ENCODE data around the gene MICAL2.

The MICAL2 gene

DNA sequence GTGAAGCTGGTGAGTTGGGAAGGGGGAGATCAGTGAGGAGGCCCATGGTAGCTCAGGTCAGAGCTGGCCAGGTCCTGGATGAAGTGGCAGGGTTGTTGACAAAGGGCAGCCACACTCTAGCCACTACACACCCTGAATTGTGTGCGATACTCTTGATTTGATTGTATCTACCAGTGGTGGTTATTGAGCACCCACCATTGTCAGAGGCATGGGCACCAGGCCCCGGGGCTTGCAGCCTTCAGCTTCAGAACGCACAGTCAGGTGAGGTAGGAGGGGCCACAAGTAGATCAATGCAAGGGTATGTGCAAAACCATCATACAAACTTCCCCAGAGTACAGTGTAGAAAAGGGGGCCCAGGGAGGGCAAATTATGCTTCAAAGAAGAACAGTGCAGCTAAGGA, 38.1 kb downstream of the MICAL2 start:
- in situ Hi-C loops (cut with MboI; ENCODE audit: low sequenced_read_pairs) = no loop called here

DNA sequence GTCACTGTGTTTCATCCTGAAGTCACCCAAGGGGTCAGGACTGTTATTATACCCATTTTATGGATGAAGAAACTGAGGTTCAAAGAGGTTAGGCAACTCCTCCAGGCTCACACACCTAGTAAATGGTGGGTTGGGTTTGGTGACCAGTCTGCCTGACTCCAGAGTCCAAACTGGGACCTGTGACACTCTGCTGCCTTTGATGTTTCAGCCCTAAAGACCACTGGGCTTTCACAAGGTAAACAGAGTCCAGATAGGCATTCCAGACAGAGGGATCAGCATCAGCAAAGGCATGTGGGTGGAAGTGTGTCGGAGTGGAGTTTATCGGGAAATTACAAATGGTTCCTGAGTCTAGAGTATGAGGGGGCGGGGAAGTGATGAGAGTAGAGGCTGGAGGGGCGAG, 38.5 kb downstream of the MICAL2 start:
- in situ Hi-C loops (cut with MboI; ENCODE audit: low sequenced_read_pairs) = no loop called here

DNA sequence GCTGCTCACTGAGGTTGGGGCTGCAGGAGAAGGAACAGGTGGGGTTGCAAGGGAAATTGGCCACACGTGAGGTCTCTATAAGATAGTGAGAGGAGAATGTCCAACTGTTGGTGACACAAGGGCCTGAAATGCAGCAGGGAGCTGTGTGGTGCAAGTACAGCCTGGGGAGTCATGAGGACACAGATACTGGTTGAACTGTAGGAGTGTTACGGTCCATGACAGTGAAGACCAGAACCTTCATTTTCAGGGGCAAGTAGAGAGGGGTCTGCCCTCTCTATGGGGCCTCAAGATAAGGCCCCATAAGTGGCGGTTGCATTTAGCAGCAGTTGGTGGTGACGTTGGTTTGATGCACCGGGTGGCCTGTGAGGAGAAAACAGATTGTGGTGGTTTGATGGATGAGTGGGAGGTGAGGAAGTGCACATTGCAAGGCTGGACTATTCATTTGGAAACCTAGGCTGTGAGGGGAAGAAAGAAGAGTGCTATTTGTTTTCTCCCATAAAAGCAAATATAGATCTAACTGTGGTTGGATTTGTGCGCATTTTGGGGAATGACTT, 39.4 kb downstream of the MICAL2 start:
- in situ Hi-C loops (cut with MboI; ENCODE audit: low sequenced_read_pairs) = no loop called here

DNA sequence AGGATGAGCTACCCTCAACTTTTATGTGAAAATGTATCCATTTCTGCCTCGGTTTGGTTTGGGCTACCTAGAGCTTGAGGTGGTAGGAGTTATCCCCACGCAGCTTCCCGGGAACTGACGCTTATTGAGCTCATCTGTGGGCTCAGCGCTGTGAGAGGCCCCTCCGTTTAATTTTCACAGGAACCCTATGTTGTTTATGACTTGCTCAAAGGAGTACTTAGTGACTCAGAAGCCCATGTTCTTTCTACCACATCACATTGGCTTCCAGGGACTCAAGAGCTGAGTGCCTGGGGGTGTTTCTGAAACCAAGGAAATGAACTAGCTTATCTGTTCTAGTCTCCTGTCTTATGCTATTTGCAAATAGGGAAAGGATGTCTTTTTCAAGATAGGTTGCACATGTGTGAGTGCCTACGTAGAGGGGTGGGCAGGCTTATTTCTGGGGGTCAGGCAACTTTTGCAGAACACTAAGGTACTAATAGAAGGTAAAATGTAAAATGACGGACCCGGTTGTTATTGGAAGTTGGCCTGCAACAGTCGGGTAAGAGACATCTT, 40.5 kb downstream of the MICAL2 start:
- in situ Hi-C loops (cut with MboI; ENCODE audit: low sequenced_read_pairs) = no loop called here

DNA sequence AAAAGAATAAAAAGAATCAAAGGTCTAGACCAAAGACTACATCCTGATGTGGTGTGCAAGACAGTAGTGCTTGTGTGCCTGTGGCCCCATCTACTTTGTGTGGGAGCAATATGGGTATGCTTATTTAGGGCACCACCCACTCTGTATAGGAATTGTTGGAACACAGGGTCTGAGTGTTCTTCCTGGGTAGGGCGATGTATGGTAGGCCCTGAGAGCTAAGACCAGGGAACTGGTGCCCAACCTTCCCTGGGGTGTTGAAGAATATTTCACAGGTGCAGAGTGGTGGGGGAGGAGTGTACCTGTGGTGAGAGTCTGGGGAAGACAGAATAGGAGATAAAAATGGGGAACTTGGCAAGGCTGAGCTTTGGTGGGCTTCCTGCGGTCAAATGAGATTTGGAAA, 41.9 kb downstream of the MICAL2 start:
- in situ Hi-C loops (cut with MboI; ENCODE audit: low sequenced_read_pairs) = no loop called here

DNA sequence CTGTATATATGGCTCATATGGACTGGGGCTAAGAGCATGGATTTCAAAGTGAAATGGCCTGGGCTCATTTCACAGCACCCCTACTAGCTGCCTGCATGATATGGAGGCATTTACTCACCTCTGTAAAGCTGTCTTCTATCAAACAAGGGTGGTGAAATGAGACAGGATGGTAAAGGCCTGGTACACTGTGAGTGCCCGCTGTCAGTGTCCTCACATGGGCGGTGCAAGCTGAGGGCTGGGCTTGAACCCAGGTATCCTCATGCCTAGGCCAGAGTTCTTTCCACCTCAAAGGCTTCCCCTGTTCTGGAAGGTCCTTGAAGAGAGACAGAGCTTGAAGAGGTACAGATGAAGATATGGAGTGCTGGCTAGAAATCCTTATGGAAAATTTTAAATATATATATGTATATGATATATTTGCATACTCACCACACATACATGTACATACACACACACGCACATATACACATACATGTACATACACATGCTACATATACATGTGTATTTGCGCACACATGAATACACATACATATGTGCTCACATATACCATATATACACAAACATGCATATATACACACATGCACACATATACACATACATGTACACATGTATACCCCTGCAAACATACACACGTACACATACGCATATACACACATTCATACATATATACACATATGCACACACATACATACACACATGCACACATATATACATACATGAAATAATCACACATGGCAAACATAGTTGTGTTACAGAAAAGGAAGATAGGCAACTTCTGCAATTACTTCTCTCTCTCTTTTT, 44.7 kb downstream of the MICAL2 start:
- in situ Hi-C loops (cut with MboI; ENCODE audit: low sequenced_read_pairs) = no loop called here

DNA sequence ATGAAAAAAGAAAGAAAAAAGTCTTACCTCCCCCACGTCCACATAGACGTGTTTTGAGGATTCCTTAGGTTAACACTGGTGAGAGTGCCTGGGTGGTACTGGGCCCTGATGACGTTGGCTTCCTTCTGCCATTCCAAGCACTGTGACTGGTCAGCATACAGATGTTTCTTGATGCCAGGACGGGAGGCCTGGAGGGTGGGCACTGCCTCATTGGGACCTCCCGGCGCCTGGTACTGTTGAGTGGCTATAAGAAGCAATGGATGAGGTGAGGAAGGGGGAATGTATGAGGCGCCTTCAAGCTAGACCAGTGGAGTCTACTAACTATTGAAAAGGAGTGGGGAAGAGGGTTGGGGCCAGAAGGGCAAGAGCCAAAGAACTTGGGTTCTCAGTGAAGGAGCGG, 45.3 kb downstream of the MICAL2 start:
- in situ Hi-C loops (cut with MboI; ENCODE audit: low sequenced_read_pairs) = no loop called here

DNA sequence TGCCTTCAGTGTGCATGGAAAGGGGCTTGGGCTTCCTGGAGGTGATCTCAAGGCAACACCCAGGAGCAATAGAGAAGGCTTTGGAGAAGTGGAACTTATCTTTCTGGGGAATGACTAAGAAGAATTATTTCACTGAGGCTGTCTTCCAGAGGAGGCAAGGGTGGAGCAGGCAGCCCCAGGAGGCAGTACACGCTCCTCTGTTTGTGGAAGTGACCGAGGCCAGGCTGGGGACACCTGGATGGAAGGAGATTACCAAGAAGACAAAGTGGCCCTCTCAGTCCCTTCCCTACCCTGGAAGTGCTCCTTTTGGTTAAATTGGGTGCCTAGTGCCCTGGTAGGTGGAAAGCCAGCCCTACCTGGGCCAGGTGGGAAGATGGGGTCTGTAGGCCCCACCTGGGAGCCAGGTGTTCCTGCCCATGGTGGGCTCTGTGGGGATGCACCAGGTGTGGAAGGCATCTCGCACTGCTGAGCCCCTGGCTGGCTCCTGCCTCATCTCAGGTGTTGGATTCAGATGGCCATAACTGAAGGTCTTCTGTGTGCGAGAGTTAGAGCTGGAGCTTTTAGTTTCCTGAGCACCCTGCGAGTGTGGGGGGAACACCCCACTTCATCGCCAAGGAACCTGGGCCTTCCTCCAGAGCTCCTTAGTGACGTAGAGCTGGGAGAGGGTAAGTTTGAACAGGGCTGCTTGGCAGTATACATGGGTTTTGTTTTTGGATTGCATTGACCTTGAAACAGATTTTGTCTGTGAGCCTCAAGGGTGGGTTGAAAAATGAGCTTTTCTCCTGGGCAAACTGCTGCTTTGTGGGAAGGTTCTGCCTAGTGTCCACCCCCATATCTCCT, 46.1 kb downstream of the MICAL2 start:
- in situ Hi-C loops (cut with MboI; ENCODE audit: low sequenced_read_pairs) = no loop called here

DNA sequence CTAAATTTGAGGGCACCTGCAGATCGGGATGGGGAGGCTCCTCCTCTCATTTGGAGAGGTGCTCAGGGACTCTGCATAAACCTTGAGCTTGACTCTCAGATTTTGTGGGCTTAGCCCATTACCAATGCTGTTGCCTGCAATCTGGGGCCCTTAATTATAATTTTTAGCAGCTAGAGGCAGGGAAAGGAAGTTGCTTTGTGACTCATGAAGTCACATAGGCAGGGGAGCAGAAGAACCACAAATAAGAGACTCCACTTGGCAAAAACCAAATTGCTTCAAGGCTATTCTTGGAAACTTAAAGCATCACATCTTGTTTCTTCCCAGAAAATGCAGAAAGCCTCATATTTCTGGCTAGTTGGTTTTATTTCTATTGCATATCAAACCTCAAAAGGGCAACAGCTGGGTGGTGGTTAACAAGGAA, 46.9 kb downstream of the MICAL2 start:
- in situ Hi-C loops (cut with MboI; ENCODE audit: low sequenced_read_pairs) = no loop called here

DNA sequence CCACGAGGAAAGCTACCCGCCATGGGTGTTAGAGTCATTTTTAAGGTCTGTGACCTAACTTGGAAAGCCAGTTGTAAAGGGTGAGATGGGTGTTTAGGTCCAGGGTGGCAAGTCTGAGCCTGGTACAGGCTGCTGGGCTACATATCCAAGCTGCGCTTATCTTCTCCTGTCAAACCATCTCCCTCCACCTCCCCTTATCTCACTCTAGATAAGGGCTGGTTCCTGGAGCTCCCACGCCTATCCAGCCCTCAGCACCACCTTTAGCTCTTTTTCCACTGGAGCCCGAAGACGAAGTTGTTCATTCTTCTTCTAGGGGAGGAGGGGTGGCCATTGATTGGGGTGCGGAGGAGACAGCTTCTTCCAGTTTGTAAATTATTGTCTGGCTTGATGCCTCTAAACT, 48.5 kb downstream of the MICAL2 start:
- in situ Hi-C loops (cut with MboI; ENCODE audit: low sequenced_read_pairs) = no loop called here

DNA sequence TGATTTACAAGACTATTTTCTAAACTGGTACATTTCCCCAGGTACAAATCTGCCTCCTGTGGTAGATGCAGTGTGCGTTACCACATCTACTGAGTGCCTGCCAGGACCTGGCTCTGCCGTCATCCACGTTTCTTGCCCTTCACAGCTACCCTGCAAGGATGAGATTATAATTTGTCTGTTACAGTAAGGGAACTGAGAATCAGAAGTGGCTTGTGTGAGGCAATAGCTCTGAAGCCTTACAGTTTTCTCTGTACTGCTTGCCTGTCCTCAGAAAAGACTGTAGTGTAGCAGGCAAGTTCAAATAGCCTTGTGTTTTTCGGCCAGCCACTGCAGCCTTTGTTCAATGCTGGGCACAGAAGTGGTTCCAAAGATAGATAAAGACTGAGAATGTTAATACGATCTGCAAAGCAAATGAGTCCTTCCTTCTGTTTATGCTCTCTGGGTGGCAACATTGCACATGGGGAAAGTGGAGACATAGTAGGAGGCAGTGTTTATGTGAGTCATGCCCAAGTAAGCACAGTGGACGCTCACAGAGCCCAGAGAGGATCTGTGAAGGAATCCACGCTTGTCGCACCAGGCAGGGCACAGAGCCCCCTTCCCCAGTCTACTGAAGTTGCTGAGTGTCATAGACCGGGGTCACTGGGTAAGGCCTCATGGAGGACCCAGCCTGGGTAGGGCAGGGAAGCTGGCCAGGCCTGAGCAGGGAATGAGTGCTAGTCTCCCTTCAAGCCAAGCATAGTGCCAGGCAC, 49.1 kb downstream of the MICAL2 start:
- in situ Hi-C loops (cut with MboI; ENCODE audit: low sequenced_read_pairs) = no loop called here

DNA sequence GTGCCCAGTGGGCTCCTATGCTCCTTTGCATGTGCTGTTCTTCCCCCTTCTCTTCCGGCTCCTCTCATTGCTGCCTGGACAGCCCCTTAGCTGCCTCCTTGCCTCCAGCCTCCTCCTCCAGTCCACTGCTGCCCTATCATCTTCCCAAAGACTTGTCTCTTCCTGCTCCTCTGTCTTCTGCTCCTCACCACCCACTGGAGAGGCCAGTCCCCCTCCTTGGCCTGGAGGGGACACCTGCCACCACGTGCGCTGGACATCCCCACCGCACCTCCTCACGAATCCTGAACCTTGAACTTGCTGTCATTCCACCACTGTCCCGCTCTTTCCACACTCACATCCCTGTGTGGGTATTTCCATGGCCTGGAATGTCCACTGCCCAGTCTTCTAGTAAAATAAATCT, 49.8 kb downstream of the MICAL2 start:
- in situ Hi-C loops (cut with MboI; ENCODE audit: low sequenced_read_pairs) = no loop called here

DNA sequence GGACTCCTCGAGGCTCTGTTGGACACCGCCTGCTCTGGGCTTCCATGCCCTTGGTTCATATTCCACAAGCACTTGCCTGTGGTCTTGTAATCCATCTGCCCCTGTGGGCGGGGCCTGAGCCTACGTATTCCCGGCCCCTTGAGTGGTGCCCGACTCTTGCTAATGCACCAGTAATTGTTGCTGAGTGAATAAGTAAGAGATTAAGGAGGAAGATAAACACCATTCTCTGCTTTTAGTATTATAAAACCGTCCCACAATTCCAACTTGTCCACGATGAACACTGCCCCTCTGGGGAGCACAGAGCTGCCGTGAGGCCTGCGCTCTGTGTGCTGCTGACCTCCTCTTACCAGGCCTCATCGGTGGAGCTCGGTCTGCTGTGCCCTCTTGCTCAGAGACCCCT, 50.3 kb downstream of the MICAL2 start:
- in situ Hi-C loops (cut with MboI; ENCODE audit: low sequenced_read_pairs) = no loop called here

DNA sequence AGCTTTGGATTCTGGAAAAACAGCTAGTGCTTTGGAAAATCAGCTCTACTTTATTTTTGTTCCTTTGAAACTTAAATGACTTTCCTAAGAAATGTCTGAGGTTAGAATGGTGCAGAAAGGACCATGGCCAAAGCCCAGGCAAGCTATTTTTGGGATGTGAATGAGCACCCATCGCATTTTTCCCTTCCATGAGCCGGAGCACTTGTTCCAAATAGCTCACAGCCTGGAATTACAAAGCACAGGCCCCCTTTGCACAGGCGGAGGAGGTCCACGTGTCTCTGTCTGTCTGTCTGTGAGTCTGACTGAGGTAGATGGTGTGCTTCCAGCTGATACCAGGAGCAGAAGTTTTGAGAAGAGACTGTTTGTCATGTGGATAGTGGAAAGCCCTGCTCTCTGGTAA, 50.7 kb downstream of the MICAL2 start:
- in situ Hi-C loops (cut with MboI; ENCODE audit: low sequenced_read_pairs) = no loop called here

DNA sequence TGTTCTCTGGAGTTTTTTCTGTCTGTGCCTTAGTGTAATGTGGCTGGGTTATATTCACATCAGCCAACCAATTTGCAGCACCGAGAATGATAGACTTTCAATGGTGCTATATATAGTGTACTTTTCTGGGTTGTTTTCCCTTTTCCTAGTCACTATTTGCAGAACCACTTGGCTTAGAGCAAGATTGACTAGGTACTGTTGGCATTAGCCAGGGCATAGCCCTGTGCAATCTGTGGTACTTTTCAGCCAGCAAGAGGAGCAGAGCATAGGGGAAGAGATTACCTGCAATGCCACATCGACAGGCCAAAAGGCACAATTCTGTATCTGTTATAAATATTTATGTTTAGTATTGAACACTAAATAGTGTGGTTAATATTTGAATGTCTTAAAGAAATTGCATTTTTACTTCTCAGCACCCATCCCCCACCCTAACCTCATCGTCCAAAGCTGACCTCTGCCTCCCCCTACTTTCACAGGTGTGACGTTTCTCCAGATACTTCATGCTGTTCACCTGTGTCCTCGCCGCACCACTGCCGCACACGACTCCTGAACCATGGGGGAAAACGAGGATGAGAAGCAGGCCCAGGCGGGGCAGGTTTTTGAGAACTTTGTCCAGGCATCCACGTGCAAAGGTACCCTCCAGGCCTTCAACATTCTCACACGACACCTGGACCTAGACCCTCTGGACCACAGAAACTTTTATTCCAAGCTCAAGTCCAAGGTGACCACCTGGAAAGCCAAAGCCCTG, 51.4 kb downstream of the MICAL2 start:
- in situ Hi-C loops (cut with MboI; ENCODE audit: low sequenced_read_pairs) = no loop called here

DNA sequence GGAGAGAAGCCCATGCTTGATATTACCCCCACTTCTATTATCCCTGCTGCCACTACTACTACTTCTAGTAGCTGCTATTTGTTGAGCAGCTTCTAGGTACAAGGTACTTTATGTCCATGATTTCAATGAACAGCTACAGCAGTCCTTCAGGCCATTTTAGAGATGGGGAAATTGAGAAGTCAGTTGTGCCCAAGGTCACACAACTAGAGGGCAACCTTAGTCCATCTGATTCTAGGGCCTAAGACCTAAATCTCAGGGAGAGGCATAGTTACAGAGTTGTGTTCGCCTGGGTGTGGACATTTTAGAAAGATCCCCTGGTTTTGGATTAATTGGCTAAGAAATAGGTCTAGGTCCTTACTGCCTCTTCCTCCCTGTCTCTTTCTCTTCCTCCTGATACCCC, 52.3 kb downstream of the MICAL2 start:
- in situ Hi-C loops (cut with MboI; ENCODE audit: low sequenced_read_pairs) = no loop called here

DNA sequence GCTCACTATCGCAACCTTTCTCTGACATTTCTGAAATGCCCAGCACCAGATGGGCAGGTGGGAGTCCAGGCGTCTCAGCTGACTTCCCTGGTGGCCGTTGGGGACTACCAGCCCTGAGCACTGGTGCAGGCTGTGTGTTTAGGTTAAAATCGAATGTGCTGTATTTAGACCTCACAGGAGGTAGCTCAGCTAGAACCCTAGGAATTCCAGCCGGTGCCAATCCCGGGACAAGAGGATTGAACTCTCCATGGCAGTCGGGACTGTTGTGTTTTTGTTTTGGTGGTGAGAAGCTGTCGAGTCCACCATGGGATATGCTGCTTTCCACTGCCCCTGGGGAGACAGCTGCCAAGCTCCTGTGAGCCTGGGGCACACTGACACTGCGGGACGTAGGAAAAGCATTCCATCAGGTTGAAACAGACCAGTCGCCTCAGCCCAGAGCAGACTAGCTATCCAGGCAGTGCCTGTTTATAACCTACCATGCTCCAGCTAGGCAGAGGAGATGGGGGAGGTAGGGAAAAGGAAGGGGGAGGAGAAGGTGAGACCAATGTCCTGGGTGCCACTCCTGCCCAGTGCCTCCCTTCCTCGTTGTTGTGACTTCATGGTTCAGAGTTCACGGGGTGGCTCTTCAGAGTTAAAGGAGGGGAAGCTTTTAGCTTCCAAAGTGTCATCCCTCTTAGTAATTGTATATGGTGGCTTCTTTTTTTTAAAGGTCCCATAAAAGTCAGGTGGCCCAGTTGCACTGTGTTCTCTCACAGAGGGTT, 53.0 kb downstream of the MICAL2 start:
- in situ Hi-C loops (cut with MboI; ENCODE audit: low sequenced_read_pairs) = no loop called here

DNA sequence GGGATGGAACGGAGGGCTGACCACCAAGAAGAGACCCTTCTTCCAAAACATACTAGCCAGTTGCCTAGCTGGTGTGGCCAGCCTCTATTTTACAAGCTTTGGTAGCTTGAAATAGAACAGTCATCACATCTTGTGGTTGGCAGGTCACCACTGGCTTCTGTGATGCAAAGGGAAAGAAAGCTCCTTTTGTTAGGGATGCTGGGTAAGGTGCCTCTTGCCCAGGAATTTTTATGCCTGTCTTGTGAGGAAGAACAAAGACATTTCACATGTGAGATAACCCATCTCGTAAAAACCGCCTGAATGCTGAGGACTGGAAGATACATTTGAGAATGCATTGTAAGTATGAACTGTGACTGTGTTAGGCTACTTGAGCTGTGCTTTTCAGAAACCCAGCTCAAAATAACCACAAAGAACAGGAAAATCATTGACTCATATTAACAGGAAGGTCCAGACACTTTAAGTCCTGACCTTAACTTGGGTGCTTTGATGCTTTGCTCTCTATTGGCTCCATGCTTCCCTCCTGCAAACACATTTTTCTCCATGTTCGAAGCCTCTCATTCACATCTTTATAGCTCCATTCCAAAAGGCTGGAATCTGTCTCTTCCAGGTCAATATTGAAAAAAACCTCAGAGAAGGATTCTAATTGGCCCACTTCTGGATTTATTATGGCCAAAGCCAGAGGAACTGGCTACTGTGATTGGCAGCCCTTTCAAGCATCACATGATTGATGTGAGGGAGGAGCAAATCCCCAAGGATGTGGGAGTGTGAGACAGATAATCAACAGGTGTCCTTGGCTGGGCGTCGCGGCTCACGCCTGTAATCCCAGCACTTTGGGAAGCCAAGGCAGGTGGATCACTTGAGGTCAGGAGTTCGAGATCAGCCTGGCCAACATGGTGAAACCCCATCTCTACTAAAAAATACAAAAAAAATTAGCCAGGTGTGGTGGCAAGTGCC, 53.9 kb downstream of the MICAL2 start:
- in situ Hi-C loops (cut with MboI; ENCODE audit: low sequenced_read_pairs) = no loop called here
